Measurements from ENCODE around the gene FBXO36.

GRCh38 chr2:229947544-229947943, 25.2 kb downstream of the FBXO36 start:
- TF ChIP-seq GATA2 (IDR thresholded peaks at IDR 0.05; ENCODE audit: low read depth, low read length) (no peak), GATA3 (IDR thresholded peaks at IDR 0.05; ENCODE audit: low read depth, low read length) (no peak)
